Epithelial cell of esophagus (primary cell): ENCODE measurements around the gene IL17RD.

Source experiments
- DNase-seq: peaks from one replicate; pipeline ENCODE4 v3.0.0; 2010; ENCODE audit warnings: low read depth
- H3K4me3 ChIP-seq: 2 replicates; pipeline ENCODE4 v1.5.1; 2011; ENCODE audit warnings: mild to moderate bottlenecking, low read length, control low read depth
- TF ChIP-seq, protein P1 (sequence below): IDR thresholded peaks from 2 replicates; pipeline ENCODE4 v1.5.1; 2011; ENCODE audit warnings: low read depth, mild to moderate bottlenecking, low read length, control low read depth, inconsistent platforms; ENCODE audit not compliant: insufficient read depth; ENCODE audit errors: missing control alignments

The IL17RD gene

GRCh38 chr3:57142411-57142723, 22.8 kb downstream of the IL17RD start:
- TF ChIP-seq, protein P1, sequence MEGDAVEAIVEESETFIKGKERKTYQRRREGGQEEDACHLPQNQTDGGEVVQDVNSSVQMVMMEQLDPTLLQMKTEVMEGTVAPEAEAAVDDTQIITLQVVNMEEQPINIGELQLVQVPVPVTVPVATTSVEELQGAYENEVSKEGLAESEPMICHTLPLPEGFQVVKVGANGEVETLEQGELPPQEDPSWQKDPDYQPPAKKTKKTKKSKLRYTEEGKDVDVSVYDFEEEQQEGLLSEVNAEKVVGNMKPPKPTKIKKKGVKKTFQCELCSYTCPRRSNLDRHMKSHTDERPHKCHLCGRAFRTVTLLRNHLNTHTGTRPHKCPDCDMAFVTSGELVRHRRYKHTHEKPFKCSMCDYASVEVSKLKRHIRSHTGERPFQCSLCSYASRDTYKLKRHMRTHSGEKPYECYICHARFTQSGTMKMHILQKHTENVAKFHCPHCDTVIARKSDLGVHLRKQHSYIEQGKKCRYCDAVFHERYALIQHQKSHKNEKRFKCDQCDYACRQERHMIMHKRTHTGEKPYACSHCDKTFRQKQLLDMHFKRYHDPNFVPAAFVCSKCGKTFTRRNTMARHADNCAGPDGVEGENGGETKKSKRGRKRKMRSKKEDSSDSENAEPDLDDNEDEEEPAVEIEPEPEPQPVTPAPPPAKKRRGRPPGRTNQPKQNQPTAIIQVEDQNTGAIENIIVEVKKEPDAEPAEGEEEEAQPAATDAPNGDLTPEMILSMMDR = no peak
- no peak overlapping the region for H3K4me3 ChIP-seq
- no peak for DNase-seq

- DNase-seq = no peak
- no peak overlapping the region for H3K4me3 ChIP-seq
Measured at GRCh38 chr3:57141719-57142410, 23.3 kb downstream of the IL17RD start.

GRCh38 chr3:57140894-57141293, 24.3 kb downstream of the IL17RD start:
- no peak for DNase-seq
- TF ChIP-seq, protein P1 = no peak
- H3K4me3 ChIP-seq = no peak overlapping the region

More at GRCh38 chr3:57141719-57142410, 23.3 kb downstream of the IL17RD start:
- TF ChIP-seq, protein P1 = no peak

GRCh38 chr3:57135964-57136719, 29.0 kb downstream of the IL17RD start:
- no peak overlapping the region for H3K4me3 ChIP-seq
- DNase-seq = no peak
- TF ChIP-seq, protein P1 = no peak

GRCh38 chr3:57133157-57133556, 32.0 kb downstream of the IL17RD start:
- TF ChIP-seq, protein P1 = no peak
- no peak overlapping the region for H3K4me3 ChIP-seq
- DNase-seq = no peak

GRCh38 chr3:57132674-57133073, 32.5 kb downstream of the IL17RD start:
- H3K4me3 ChIP-seq = no peak overlapping the region
- TF ChIP-seq, protein P1 = no peak
- DNase-seq = no peak
